Measurements from ENCODE around the gene GALE. TPM values are rescaled to one million over a fixed set of nuclear protein-coding genes. Genes with fewer than 3 reads are reported as not detected.
A peak's percentile ranks its signal among the peaks of the same experiment; 100 is the strongest.

Gene GALE
- total and polyA plus RNA-seq, 2 of the 13 experiments (the other 11 are each of a cell fraction or from before 2014, with no cell fraction given) = 85.2 to 88.4 TPM

GRCh38 chr1:23799570-23800399 is 769 bp downstream of the GALE start (continued):
- TF ChIP-seq ZIK1 (CRISPR knock-in tag; IDR thresholded peaks at IDR 0.05; ENCODE audit: borderline replicate concordance, low read depth) = 0 out of 2 replicates have a peak, but pooled peaks have one; percentile 51
- TF ChIP-seq, protein P1, sequence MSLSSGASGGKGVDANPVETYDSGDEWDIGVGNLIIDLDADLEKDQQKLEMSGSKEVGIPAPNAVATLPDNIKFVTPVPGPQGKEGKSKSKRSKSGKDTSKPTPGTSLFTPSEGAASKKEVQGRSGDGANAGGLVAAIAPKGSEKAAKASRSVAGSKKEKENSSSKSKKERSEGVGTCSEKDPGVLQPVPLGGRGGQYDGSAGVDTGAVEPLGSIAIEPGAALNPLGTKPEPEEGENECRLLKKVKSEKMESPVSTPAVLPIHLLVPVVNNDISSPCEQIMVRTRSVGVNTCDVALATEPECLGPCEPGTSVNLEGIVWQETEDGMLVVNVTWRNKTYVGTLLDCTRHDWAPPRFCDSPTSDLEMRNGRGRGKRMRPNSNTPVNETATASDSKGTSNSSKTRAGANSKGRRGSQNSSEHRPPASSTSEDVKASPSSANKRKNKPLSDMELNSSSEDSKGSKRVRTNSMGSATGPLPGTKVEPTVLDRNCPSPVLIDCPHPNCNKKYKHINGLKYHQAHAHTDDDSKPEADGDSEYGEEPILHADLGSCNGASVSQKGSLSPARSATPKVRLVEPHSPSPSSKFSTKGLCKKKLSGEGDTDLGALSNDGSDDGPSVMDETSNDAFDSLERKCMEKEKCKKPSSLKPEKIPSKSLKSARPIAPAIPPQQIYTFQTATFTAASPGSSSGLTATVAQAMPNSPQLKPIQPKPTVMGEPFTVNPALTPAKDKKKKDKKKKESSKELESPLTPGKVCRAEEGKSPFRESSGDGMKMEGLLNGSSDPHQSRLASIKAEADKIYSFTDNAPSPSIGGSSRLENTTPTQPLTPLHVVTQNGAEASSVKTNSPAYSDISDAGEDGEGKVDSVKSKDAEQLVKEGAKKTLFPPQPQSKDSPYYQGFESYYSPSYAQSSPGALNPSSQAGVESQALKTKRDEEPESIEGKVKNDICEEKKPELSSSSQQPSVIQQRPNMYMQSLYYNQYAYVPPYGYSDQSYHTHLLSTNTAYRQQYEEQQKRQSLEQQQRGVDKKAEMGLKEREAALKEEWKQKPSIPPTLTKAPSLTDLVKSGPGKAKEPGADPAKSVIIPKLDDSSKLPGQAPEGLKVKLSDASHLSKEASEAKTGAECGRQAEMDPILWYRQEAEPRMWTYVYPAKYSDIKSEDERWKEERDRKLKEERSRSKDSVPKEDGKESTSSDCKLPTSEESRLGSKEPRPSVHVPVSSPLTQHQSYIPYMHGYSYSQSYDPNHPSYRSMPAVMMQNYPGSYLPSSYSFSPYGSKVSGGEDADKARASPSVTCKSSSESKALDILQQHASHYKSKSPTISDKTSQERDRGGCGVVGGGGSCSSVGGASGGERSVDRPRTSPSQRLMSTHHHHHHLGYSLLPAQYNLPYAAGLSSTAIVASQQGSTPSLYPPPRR (CRISPR knock-in tag; IDR thresholded peaks at IDR 0.05; ENCODE audit: borderline replicate concordance) = peak; percentile 46
- TF ChIP-seq CHD4 (IDR thresholded peaks at IDR 0.05; ENCODE audit: borderline replicate concordance, low read length) = no peak
- TF ChIP-seq ZNF569 (CRISPR knock-in tag; IDR thresholded peaks at IDR 0.05; ENCODE audit: borderline replicate concordance) = no peak
- TF ChIP-seq EP300 (IDR thresholded peaks at IDR 0.05; ENCODE audit: low read depth in 2 of 2, low read length in 2 of 2) = peak in 1 of 2 experiments; percentile 29; a peak in 1 of 4 replicates
- peak; percentile 58 for TF ChIP-seq EP300 (CRISPR knock-in tag; IDR thresholded peaks at IDR 0.05; ENCODE audit: borderline replicate concordance)
- peak; percentile 70; the same call in 1 of the 2 replicates for TF ChIP-seq RXRA (CRISPR knock-in tag; IDR thresholded peaks at IDR 0.05)
- TF ChIP-seq YY1 (IDR thresholded peaks at IDR 0.05; ENCODE audit: insufficient read depth, insufficient replicate concordance, low read depth, low read length) = peak; percentile 54
- peak; percentile 68 for TF ChIP-seq RARA (CRISPR knock-in tag; IDR thresholded peaks at IDR 0.05)
- TF ChIP-seq, protein P2, sequence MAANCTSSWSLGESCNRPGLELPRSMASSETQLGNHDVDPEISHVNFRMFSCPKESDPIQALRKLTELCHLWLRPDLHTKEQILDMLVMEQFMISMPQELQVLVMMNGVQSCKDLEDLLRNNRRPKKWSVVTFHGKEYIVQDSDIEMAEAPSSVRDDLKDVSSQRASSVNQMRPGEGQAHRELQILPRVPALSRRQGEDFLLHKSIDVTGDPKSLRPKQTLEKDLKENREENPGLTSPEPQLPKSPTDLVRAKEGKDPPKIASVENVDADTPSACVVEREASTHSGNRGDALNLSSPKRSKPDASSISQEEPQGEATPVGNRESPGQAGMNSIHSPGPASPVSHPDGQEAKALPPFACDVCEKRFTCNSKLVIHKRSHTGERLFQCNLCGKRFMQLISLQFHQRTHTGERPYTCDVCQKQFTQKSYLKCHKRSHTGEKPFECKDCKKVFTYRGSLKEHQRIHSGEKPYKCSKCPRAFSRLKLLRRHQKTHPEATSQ (CRISPR knock-in tag; IDR thresholded peaks at IDR 0.05; ENCODE audit: borderline replicate concordance) = 0 out of 2 replicates have a peak, but pooled peaks have one; percentile 9
- no peak for TF ChIP-seq ZFP90 (CRISPR knock-in tag; IDR thresholded peaks at IDR 0.05; ENCODE audit: borderline replicate concordance)
- peak; percentile 18; the same call in 1 of the 2 replicates for TF ChIP-seq ZFY (CRISPR knock-in tag; IDR thresholded peaks at IDR 0.05)
- TF ChIP-seq POLR2G (IDR thresholded peaks at IDR 0.05; ENCODE audit: low read depth, low read length) = peak; percentile 81
- TF ChIP-seq CSRNP1 (CRISPR knock-in tag; IDR thresholded peaks at IDR 0.05) = peak; percentile 63; the same call in 1 of the 2 replicates
- peak; percentile 42; the same call in 1 of the 2 replicates for TF ChIP-seq EEA1 (CRISPR knock-in tag; IDR thresholded peaks at IDR 0.05; ENCODE audit: borderline replicate concordance)
- TF ChIP-seq GABPB1 (CRISPR knock-in tag; IDR thresholded peaks at IDR 0.05) = peak; percentile 74
- 0 out of 4 replicates have a peak, but pooled peaks of 1 of the 2 experiments have one; percentile 12 for TF ChIP-seq NR2F1 (CRISPR knock-in tag; IDR thresholded peaks at IDR 0.05)
